IMR-90 (cell line): ENCODE measurements around the gene XRCC4.

Source experiments
- BHLHE40 ChIP-seq: fragments of 150-350 bp; IDR thresholded peaks from 2 replicates; pipeline ENCODE4 v1.6.1; 2016; ENCODE audit warnings: mild to moderate bottlenecking, low read depth, low read length
- CEBPB ChIP-seq: IDR thresholded peaks from 2 replicates; pipeline ENCODE4 v1.6.1; 2012; ENCODE audit warnings: low read depth, low read length, improper control_type of control experiment
- CHD1 ChIP-seq: IDR thresholded peaks from 2 replicates; pipeline ENCODE4 v1.6.1; 2012; ENCODE audit warnings: low read depth, low read length, improper control_type of control experiment
- CTCF ChIP-seq: conservative IDR thresholded peaks from 2 replicates; pipeline ENCODE4 v1.5.1; 2012; ENCODE audit warnings: mild to moderate bottlenecking, low read depth, low read length, improper control_type of control experiment
- FOS ChIP-seq: fragments of 150-350 bp; IDR thresholded peaks from 2 replicates; pipeline ENCODE4 v1.6.1; 2016; ENCODE audit warnings: low read depth, low read length
- MAFK ChIP-seq: IDR thresholded peaks from 2 replicates; pipeline ENCODE4 v1.6.1; 2012; ENCODE audit warnings: low read depth, low read length, improper control_type of control experiment
- MAZ ChIP-seq: IDR thresholded peaks from 2 replicates; pipeline ENCODE4 v1.6.1; 2012; ENCODE audit warnings: low read depth, mild to moderate bottlenecking, low read length, improper control_type of control experiment, moderate library complexity, borderline replicate concordance
- MXI1 ChIP-seq: IDR thresholded peaks from 2 replicates; pipeline ENCODE4 v1.6.1; 2012; ENCODE audit warnings: low read depth, mild to moderate bottlenecking, low read length, moderate library complexity, borderline replicate concordance
- POLR2A ChIP-seq: IDR thresholded peaks from 2 replicates; pipeline ENCODE4 v1.6.1; 2012; ENCODE audit warnings: mild to moderate bottlenecking, low read depth, low read length
- RAD21 ChIP-seq: IDR thresholded peaks from 2 replicates; pipeline ENCODE4 v1.6.1; 2012; ENCODE audit warnings: low read length, improper control_type of control experiment
- RFX5 ChIP-seq: IDR thresholded peaks from 2 replicates; pipeline ENCODE4 v1.8.0; 2012; ENCODE audit warnings: low read depth, mild to moderate bottlenecking, low read length, moderate library complexity
- SMC3 ChIP-seq: fragments of 150-350 bp; IDR thresholded peaks from 2 replicates; pipeline ENCODE4 v1.6.1; 2016; ENCODE audit warnings: low read depth, mild to moderate bottlenecking, antibody characterized with exemption, low read length, moderate library complexity
- USF2 ChIP-seq: fragments of 150-350 bp; IDR thresholded peaks from 2 replicates; pipeline ENCODE4 v1.6.1; 2017; ENCODE audit warnings: mild to moderate bottlenecking, antibody characterized with exemption, low read length, low read depth

GRCh38 chr5:83197326-83197967 lies 120.1 kb downstream of the XRCC4 start:
- TF ChIP-seq POLR2A: no peak
- no peak for TF ChIP-seq CTCF
- TF ChIP-seq SMC3: no peak
- TF ChIP-seq CEBPB: no peak
- TF ChIP-seq CHD1: no peak
- TF ChIP-seq BHLHE40: no peak
- no peak for TF ChIP-seq MAFK
- TF ChIP-seq RAD21: no peak
- no peak for TF ChIP-seq MXI1
- no peak for TF ChIP-seq FOS
- TF ChIP-seq RFX5: no peak
- TF ChIP-seq USF2: no peak
- TF ChIP-seq MAZ: no peak
